T1000 (cell line): ENCODE results near the gene P3H1.
"Not testable (repeated sequence)": the region's sequence is repeated elsewhere in the genome, so short reads cannot be mapped to it uniquely, and the experiment has no call there.

Source experiments
- DNase-seq: peaks from one replicate; lab custom pipeline; 2025; ENCODE audit warnings: mixed read lengths; lab: John Stamatoyannopoulos, UW

Gene P3H1, protein sequence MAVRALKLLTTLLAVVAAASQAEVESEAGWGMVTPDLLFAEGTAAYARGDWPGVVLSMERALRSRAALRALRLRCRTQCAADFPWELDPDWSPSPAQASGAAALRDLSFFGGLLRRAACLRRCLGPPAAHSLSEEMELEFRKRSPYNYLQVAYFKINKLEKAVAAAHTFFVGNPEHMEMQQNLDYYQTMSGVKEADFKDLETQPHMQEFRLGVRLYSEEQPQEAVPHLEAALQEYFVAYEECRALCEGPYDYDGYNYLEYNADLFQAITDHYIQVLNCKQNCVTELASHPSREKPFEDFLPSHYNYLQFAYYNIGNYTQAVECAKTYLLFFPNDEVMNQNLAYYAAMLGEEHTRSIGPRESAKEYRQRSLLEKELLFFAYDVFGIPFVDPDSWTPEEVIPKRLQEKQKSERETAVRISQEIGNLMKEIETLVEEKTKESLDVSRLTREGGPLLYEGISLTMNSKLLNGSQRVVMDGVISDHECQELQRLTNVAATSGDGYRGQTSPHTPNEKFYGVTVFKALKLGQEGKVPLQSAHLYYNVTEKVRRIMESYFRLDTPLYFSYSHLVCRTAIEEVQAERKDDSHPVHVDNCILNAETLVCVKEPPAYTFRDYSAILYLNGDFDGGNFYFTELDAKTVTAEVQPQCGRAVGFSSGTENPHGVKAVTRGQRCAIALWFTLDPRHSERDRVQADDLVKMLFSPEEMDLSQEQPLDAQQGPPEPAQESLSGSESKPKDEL

DNA sequence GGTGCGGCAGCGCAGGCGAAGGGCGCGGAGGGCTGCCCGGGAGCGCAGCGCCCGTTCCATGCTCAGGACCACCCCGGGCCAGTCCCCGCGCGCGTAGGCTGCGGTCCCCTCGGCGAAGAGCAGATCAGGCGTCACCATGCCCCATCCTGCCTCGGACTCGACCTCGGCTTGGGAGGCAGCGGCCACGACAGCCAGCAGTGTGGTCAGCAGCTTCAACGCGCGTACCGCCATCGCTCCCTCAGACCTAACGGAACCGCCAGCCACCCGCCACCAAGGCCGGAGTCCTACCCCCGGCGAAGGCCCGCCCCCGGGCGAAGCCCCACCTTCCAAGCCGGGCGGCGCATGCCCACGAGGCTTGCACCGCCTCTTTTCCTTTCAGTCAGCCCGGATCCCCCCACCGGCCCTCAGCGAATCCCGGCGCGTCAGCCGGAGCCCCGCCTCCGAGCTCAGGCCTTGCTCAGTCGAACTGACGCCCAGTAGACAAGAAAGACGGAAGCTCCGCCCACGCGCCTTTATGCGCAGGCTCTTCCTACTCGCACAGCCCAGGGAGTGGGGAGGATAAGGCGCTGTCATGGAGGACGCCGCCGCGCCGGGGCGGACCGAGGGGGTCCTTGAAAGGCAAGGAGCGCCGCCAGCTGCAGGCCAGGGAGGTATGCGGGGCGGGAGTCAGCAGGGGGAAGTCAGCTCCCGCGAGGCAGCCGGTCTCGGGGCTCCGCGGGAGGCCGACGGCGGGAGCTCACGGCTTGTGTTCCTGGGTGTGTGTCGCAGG is at the start of gene P3H1, which contains the start of gene C1orf50:
P3H1 (minus strand) TSS at position 288 of the 769 bp plus-strand sequence; CDS start at position 231, 57 bp downstream.
C1orf50 (plus strand) TSS at position 509 of the 769 bp plus-strand sequence; CDS start at position 572, 63 bp downstream.
- peak; percentile 99 for DNase-seq

DNA sequence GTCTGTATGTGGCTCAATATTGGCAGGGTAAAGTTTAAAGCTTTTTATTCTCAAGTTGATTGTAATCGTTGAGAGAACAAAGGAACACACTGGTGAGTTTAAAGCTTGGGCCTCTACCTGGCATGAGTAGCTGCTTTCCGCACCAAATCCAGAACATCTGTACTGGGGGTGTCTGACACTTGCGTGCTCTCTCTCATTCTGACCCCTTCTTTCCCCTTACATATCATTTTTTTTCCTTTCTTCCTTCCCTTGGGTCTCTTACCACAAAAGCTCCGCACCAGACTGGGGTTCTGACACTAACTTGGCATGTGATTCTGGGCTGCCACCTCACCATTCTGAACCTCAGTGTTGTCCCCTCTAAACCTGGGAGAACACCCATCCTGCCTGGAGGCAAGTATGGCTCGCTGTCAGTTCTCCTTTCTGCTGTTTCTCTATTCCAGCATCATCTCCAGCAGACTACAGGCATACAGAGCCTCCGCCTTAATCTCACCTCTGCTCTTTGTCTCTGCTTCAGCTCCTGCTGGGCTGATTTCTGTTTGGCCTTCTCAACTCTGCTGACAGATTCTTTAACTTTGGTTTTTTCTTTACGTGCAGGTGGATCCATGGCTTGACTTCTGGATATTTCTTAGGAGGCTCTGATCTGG is 49.2 kb upstream of the P3H1 start:
- no peak for DNase-seq

DNA sequence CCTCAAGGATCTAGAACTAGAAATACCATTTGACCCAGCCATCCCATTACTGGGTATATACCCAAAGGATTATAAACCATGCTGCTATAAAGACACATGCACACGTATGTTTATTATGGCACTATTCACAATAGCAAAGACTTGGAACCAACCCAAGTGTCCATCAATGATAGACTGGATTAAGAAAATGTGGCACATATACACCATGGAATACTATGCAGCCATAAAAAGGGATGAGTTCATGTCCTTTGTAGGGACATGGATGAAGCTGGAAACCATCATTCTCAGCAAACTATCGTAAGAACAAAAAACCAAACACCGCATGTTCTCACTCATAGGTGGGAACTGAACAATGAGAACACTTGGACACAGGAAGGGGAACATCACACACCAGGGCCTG is 48.0 kb upstream of the P3H1 start:
- not testable (repeated sequence) for DNase-seq

DNA sequence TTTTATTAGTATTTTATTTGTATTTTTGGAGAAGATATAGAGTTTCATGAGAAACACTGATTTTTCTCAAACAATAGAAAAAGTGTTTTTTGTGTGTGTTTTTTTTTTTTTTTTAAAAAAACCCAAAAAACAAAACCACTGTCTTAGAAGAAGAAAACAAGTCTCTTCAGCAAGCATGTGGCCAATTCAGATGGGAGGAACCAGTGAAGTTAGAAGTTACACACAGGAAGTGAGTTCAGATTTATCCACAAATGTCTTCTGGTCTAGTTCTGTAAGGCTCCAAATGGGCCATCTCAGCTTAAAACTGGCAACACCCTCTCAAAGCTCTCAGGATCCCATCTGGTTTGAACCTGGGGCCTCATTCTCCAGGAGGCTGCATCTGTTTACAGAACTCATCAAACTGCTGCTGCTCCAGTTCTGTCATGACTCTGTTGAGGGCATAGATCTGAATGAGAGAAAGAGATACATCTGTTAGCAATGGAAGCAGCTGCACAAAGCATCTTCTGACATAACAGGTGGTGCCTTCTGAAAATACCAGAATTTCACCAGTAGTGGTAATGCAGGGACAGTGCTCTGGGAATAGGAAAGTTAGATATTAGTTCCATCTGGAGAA is 40.3 kb upstream of the P3H1 start:
- no peak for DNase-seq

DNA sequence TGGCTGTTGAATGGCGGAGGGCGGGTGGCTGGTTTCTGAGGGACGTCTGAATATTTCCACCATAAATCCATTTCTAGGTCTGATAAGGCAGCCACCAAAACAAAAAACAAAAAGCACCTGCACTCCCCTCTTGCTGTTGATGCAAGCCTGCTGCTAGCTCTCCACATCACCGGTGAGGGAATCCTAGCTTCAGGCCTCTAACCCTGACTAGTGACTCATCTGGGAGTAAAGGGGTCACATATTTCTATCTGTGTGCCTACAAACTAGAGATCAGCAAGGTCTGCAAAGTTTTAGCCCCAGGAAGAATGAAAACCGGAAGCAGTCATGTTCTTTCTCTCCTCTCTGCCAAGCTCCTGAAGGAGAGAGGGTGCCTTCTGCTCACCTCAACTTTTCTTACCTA is 39.8 kb upstream of the P3H1 start:
- DNase-seq, result no peak

DNA sequence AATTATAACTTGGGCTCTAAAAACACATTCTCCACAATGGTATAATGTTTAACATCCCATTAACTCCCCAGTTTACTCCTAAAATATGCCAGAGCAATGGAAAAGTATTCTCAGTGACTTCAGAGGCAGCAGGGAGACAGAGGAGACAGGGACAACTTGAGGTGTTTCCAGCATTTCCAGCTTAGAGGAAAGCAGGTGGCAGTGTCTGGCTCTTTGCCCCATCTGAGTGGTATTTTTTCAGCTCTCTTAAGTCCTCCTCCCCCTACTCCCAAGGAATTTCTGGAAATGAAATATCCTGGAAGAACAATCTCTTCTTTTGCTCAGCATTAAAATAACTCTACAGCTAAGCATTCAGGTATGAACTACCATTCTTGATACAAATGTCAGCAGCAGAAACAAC is 39.3 kb upstream of the P3H1 start:
- no peak for DNase-seq

DNA sequence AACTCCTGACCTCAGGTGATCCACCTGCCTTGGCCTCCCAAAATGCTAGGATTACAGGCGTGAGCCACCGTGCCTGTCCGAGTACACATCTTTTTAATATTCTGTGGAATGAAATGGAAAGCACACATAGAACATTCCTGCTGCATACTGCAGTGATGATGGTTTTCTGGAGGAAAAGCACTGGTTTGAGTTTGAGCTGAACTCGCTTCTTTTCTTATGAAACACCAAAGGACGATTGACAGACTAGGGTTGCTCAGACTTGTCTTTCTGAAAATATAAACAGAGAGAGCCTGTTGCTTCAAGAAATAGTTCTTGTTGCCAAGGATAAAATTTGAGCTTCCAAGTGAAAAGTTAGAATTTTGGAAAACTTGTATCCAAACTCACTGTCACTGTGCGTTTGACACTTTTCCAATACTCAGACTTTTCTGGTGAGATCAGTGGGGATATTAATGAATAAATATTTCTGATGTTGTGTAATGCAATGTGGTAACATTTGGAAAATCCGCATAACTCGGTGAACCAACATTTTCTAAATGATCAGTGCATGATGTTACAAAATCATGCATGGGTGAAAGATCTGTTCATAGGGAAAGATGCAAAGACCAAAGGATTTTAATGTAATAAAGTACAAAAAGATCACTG is 35.1 kb upstream of the P3H1 start:
- no peak for DNase-seq

DNA sequence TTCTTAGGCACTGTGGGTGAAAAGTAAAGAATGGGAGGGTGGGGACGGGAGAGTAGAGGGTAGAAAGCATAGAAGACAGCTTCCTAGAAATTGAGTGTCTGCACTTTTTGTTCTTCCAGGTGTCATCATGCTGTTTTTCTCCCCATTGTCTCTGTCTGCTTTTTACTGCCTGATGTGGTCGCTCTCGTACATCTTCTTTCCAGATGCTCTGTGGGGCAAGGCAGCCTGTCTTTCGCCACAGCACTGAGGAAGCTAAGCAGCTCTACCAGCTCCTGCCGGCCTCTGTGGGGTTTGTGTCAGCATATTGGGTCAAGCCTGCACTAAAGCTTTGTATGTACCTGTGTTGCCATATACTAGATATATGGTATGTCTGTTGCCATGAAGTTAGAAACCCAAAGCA is 31.2 kb upstream of the P3H1 start:
- no peak for DNase-seq

DNA sequence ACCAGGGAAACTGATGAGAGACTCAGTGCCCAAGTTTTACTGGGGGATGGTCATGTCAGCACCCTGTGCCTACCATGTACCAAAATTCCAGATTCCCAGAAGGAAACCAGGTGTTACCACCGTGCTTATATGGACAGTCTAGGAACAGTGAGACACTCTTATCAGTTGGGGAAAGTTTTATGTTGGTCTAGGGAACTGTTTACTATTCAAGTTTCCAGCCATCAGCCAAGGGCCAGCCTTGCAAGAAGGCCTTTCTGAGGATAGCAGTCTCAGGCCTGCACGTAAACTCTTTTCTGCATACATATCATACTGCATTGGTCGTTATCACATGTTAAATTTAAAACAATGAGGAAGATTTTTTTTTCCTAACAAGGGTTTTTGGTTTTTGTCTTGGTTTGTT is 30.6 kb upstream of the P3H1 start:
- DNase-seq, result no peak

DNA sequence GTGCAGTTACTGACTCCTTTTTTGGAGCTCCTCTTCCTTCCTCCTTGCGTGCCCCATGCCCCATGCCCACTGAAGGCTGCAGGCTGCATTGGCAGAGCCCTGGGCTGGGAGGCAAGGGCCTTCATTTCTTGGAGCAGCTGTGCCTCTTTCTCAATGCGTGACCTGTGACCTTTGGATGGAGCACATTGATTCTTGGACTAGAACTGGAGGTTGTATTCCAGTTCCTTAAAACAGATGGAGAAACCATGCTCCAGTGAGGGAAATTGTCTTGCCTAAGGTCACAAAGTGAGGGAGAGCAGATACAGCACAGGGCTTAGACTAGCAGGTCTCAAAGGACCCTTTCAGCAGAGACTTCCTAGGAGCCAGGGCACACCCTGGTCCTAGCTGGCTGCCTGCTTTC is 27.0 kb upstream of the P3H1 start:
- no peak for DNase-seq

DNA sequence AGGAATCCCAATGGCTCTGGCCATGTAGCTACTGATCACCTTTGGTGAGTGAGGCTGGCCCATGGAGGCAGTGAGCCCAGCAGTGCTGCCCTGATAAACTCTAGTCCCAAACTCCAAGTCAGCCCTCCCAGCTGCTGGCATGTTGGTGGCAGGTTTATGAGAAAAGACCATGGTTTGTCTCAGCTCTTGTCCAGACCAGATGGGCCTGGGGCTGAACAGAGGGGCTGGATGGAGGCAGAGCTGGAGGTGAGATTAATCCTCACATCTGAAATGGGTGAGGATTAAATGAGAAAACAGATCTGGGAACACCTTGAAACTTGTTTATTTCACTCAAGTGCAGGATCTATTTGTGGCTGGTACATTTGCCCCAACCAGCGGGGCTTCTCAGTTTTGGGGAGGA is 21.2 kb upstream of the P3H1 start:
- no peak for DNase-seq

DNA sequence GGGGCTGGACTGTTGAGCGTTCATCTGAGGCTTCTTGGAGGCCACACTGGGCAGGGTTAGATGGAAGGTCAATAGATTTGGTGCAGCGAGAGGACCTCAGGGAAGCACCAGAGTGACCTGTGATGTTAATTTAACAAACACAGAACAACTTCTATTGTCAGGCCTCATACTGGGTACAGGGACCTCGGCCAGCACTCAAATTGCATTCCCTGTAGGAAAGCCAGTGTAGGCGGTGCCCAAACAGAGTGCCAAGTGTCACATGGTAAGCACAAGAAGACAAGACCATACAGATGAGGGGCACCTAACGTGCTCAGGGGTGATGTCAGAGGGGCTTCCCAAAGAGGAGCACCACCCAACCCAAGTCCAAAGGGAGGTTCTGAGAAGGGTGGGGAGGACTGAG is 19.3 kb upstream of the P3H1 start:
- DNase-seq, result no peak

DNA sequence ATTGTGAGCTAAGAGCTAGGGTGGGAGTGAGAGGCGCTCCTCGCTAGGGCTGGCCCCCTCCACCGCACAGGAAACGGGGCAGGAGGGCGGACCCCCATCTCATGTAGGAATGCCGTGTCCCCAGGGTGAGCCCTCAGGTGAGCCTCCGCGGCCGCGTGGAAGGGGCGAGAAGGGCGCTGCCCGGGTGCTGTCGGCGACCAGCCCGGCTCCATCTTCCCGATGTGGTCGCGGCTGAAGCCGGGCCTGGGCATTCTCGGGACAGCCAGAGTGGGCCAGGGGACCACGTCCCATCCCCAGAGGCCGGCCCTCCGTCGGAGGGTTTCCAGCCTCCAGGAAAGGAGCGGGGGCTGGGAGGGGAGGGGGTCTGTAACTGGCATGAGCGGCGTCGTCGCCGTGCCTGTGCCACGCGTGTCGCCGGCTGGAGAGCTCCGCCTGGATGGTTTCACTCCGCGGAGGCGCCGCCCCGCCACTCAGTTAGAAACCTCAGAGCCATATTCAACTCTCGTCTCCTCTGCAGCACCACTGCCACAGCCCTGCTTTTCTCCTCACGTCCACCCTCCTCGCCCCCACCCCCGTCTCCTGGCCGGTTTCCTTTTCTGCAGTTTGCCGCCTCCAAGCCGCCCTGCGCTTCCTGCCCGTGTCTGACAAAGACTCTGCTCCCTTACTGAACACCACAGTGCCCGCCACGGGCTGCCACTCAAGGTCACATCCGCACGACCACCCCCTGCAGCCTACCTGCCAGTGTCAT is 18.3 kb upstream of the P3H1 start, which contains the start of gene TMEM269:
TMEM269 (plus strand) TSS at position 46 of the 748 bp plus-strand sequence. CDS start 4,903 bp downstream, outside the sequence.
- no peak for DNase-seq

DNA sequence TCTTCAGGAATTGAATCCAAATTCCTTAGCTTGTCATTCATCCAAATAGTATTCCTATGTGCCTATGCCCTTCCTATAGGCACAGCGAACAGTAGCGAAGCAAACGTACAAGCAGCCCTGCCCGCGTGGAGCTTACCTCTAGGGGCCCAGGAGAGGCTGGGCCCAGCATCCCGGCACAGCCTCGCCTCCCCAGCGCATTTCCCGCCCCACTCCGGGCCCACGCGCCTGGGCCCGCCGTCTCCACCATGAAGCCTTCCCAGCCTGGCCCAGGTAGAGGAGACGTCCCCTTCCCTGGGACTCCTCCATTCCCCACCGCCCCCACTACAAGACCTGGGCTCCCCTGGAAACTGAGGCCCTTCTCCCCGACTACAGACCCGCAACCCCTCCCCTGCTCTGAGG is 17.7 kb upstream of the P3H1 start:
- DNase-seq, result no peak

DNA sequence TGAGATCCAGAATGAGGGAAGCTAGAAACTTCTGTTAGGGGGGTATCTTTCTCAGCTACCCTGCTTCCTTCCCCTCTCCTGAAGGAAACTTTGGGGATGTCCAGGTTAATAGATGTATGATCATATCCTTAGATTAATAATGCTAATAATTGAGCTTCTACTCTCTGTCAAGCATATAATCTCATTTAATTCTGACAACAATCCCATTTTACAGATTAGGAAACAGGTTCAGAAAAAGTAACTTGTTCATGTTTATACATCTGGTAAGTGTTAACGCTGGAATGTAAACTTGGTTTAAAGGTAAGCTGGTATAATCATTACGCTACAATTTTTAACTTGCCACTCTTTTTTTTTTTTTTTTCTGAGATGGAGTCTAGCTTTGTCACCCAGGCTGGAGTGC is 16.3 kb upstream of the P3H1 start:
- no peak for DNase-seq

DNA sequence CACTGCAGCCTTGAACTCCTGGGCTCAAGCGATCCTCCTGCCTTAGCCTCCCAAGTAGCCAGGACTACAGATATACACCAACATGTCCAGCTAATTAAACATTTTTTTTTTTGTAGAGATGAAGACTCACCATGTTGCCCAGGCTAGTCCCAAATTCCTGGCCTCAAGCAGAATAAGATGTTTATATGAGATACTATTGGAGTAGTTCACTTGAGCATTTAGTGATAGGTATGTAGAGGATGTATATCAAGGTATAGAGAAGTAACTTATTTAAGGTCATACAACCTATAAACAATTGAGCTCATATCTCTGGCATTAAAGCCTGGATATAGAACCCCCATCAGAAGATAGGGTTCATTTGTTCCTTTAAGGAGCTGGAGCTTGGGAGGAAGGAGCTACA is 13.3 kb upstream of the P3H1 start:
- no peak for DNase-seq

DNA sequence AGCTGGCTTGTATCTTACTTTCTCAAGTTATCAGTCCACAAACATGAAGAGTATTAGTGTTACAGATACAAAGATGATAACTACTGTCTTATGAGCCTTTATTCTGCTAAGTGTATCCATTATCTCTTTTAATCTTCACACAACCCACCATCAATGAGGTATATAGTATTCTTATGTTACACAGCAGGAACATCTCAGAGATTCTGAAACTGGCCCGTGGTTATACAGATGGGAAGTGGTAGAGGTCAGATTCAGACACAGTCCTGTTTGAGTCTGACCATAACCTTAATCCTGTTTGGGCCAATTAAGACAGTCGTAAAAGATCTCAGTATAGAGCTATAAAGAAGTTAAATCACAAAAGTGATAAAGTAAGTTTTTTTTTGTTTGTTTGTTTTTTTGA is 12.9 kb upstream of the P3H1 start:
- DNase-seq, result no peak

DNA sequence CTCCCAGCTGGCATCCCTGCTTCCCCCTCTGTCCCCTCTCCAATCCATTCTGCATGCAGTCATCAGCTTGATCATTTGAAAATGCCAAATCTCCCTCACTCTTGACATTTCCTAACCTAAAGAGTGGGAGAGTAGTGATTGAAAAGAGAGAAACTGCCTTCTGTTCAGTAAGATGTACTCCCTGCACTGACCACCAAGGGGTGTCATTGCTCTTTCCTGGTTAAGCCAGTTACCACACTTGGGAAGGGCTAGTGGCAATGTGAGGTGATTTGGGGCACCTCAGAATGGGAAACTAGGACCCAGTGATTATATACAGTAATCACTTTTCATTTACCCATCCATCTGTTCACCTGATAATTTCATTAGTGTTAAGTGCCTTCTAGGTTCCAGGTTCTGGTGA is 11.0 kb upstream of the P3H1 start:
- no peak for DNase-seq

DNA sequence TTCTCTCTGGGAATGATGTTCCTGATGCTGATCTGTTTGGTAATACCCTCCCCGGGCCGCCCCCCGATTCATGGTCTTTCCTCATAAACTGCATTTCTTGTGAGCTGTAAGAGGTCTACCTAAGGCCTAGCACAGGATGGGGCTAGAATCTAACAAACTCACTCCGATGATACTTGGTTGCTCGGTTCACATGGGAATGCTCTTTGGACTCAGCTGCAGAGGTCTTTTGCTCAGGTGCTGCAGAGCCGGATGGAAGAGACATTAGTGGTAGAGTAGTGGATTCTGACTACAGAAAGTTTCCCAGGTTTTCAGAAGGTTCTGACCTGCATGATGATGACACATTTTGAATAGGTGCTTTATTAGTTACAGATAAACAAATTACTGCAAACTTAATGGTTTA is 9.7 kb upstream of the P3H1 start:
- DNase-seq, result no peak

DNA sequence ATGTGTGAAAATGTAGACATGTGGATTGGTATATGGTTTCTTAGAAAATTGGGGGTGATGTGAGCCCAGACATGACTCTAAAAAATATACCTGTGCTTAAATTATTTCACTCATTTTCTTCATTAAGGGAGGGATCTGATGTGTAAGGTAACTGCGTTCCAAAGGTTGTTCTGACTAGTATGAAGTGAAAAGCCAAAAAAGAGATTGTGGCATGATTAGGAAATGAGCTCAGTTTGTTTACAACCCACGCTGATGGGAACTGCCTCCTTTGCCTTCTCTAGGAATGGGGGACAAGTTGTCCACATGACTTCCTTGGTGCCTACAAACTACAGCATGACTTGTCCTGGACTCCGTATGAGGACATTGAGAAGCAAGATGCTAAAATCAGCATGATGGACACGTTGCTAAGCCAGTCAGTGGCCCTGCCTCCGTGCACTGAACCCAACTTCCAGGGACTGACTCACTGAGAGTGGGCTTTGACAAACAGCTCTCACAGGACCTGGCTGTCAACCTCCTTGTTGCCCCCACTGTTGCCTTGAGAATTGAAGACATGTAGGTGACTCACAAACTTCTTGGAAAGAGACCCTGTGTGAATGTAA is 8.2 kb upstream of the P3H1 start:
- no peak for DNase-seq
